ENCODE measurements around the gene MMP2. TPM values are rescaled to one million over a fixed set of nuclear protein-coding genes. Genes with fewer than 3 reads are reported as not detected.

Gene MMP2
- total RNA-seq, 1 experiment from 2014 or later: not detected

GRCh38 chr16:55499951-55500529 lies 21.0 kb downstream of the MMP2 start:
- no peaks in the 10 kb centered on the region for H3F3A ChIP-seq (ENCODE audit: low read length, unreplicated experiment)
- no TSS peak for BruUV-seq (replicated peaks)
- peaks cover 43% of the 10 kb centered on the region for H3K4me1 ChIP-seq (ENCODE audit: insufficient read depth, low read length)
- CTCF ChIA-PET: no interaction called here
- ATAC-seq: no peak
- no peaks in the 10 kb centered on the region for H3K9me2 ChIP-seq (replicated peaks; ENCODE audit: low read length)
- H3K27ac ChIP-seq (ENCODE audit: low read length): peak overlapping the region; percentile 73
- no peaks in the 10 kb centered on the region for H3K36me3 ChIP-seq (ENCODE audit: low read depth, low read length)
- H3K9ac ChIP-seq (ENCODE audit: low read length): no peak overlapping the region
- H3K9me3 ChIP-seq (ENCODE audit: low read length): no peaks in the 10 kb centered on the region
- no peaks in the 10 kb centered on the region for H4K20me1 ChIP-seq (ENCODE audit: low read length)
- DNase-seq: peak; percentile 78
- intact Hi-C loops (cut with micrococcal nuclease): no loop called here
- POLR2A ChIA-PET (ENCODE audit: unreplicated experiment): no interaction called here
- no peaks in the 10 kb centered on the region for H3K79me2 ChIP-seq (ENCODE audit: low read length)
- TF ChIP-seq EZH2 (IDR thresholded peaks at IDR 0.05; ENCODE audit: low read length, unreplicated experiment) (no peak), EZH2phosphoT487 (IDR thresholded peaks at IDR 0.05; ENCODE audit: borderline replicate concordance, low read length) (no peak), CTCF (conservative IDR thresholded peaks at IDR 0.05; ENCODE audit: low read depth, low read length) (no peak)
- H3K4me2 ChIP-seq (ENCODE audit: low read length): peak overlapping the region; percentile 26
- H2AFZ ChIP-seq (ENCODE audit: low read length): no peak overlapping the region
- H3K4me3 ChIP-seq (ENCODE audit: low read length): no peak overlapping the region
- H3K27me3 ChIP-seq (ENCODE audit: low read length): no peaks in the 10 kb centered on the region

GRCh38 chr16:55500530-55501011 lies 21.6 kb downstream of the MMP2 start:
- H3K27ac ChIP-seq (ENCODE audit: low read length): peak overlapping the region; percentile 73
- no peaks in the 10 kb centered on the region for H3K79me2 ChIP-seq (ENCODE audit: low read length)
- DNase-seq (peak; percentile 12), ATAC-seq (no peak)
- H3K9me3 ChIP-seq (ENCODE audit: low read length): no peaks in the 10 kb centered on the region
- H4K20me1 ChIP-seq (ENCODE audit: low read length): no peaks in the 10 kb centered on the region
- TF ChIP-seq EZH2 (IDR thresholded peaks at IDR 0.05; ENCODE audit: low read length, unreplicated experiment) (no peak), CTCF (conservative IDR thresholded peaks at IDR 0.05; ENCODE audit: low read depth, low read length) (no peak), EZH2phosphoT487 (IDR thresholded peaks at IDR 0.05; ENCODE audit: borderline replicate concordance, low read length) (no peak)
- no peak overlapping the region for H2AFZ ChIP-seq (ENCODE audit: low read length)
- H3K27me3 ChIP-seq (ENCODE audit: low read length): no peaks in the 10 kb centered on the region
- no TSS peak for BruUV-seq (replicated peaks)
- peak overlapping the region; percentile 26 for H3K4me2 ChIP-seq (ENCODE audit: low read length)
- ChIA-PET CTCF (no interaction called here), POLR2A (ENCODE audit: unreplicated experiment) (no interaction called here)
- H3K9me2 ChIP-seq (replicated peaks; ENCODE audit: low read length): no peaks in the 10 kb centered on the region
- H3K4me3 ChIP-seq (ENCODE audit: low read length): no peak overlapping the region
- H3F3A ChIP-seq (ENCODE audit: low read length, unreplicated experiment): no peaks in the 10 kb centered on the region
- no peak overlapping the region for H3K9ac ChIP-seq (ENCODE audit: low read length)
- H3K4me1 ChIP-seq (ENCODE audit: insufficient read depth, low read length): peaks cover 43% of the 10 kb centered on the region
- H3K36me3 ChIP-seq (ENCODE audit: low read depth, low read length): no peaks in the 10 kb centered on the region
- intact Hi-C loops (cut with micrococcal nuclease): no loop called here

- Histone ChIP-seq H3K4me2 (ENCODE audit: low read length) (peak overlapping the region; percentile 33; the same call in 1 of the 2 replicates), H3K4me1 (ENCODE audit: insufficient read depth, low read length) (peaks cover 43% of the 10 kb centered on the region)
These were observed 22.7 kb downstream of the MMP2 start for GRCh38 chr16:55501549-55502322.

More at GRCh38 chr16:55501549-55502322, 22.7 kb downstream of the MMP2 start:
- TF ChIP-seq CTCF (conservative IDR thresholded peaks at IDR 0.05; ENCODE audit: low read depth, low read length): 0 out of 2 replicates have a peak, but pooled peaks have one; percentile 10
- no peak for TF ChIP-seq EZH2 (IDR thresholded peaks at IDR 0.05; ENCODE audit: low read length, unreplicated experiment)
- no peak for TF ChIP-seq EZH2phosphoT487 (IDR thresholded peaks at IDR 0.05; ENCODE audit: borderline replicate concordance, low read length)
- H3F3A ChIP-seq (ENCODE audit: low read length, unreplicated experiment): no peaks in the 10 kb centered on the region
- no peaks in the 10 kb centered on the region for H3K79me2 ChIP-seq (ENCODE audit: low read length)
- no peak overlapping the region for H3K9ac ChIP-seq (ENCODE audit: low read length)
- H3K36me3 ChIP-seq (ENCODE audit: low read depth, low read length): no peaks in the 10 kb centered on the region
- H3K27me3 ChIP-seq (ENCODE audit: low read length): no peaks in the 10 kb centered on the region
- no TSS peak for BruUV-seq (replicated peaks)
- no peak for ATAC-seq
- H4K20me1 ChIP-seq (ENCODE audit: low read length): no peaks in the 10 kb centered on the region
- intact Hi-C loops (cut with micrococcal nuclease): no loop called here
- H3K27ac ChIP-seq (ENCODE audit: low read length): peak overlapping the region; percentile 73
- peak; percentile 53 for DNase-seq
- H3K4me3 ChIP-seq (ENCODE audit: low read length): no peak overlapping the region
- ChIA-PET CTCF (no interaction called here), POLR2A (ENCODE audit: unreplicated experiment) (no interaction called here)
- no peaks in the 10 kb centered on the region for H3K9me2 ChIP-seq (replicated peaks; ENCODE audit: low read length)
- H3K9me3 ChIP-seq (ENCODE audit: low read length): no peaks in the 10 kb centered on the region
- no peak overlapping the region for H2AFZ ChIP-seq (ENCODE audit: low read length)
